Trophoblast cell (in vitro differentiated cells and primary cell): Measurements from ENCODE around the gene SAP25.

Experiments used
- DNase-seq, 2 donors: peaks; one replicate each; pipeline ENCODE4 v3.0.0-alpha.2; 2016
- H2AFZ ChIP-seq: 2 replicates; pipeline ENCODE4 v1.6.1; 2013; ENCODE audit warnings: low read length, moderate library complexity, mild to moderate bottlenecking; ENCODE audit not compliant: insufficient read depth, poor library complexity
- H2AK5ac ChIP-seq: 2 replicates; pipeline ENCODE4 v1.6.1; 2013; ENCODE audit warnings: mild to moderate bottlenecking, low read length
- H2BK120ac ChIP-seq: 2 replicates; pipeline ENCODE4 v1.6.1; 2013; ENCODE audit warnings: low read length, mild to moderate bottlenecking, moderate library complexity; ENCODE audit not compliant: insufficient read depth, poor library complexity
- H2BK12ac ChIP-seq: 2 replicates; pipeline ENCODE4 v1.6.1; 2013; ENCODE audit warnings: mild to moderate bottlenecking, low read length, moderate library complexity
- H2BK5ac ChIP-seq: 2 replicates; pipeline ENCODE4 v1.6.1; 2013; ENCODE audit warnings: low read length, low read depth, moderate library complexity, mild to moderate bottlenecking; ENCODE audit not compliant: poor library complexity
- H3K14ac ChIP-seq: 2 replicates; pipeline ENCODE4 v1.6.1; 2013; ENCODE audit warnings: mild to moderate bottlenecking, low read length
- H3K18ac ChIP-seq: 2 replicates; pipeline ENCODE4 v1.6.1; 2013; ENCODE audit warnings: mild to moderate bottlenecking, low read length
- H3K23ac ChIP-seq: 2 replicates; pipeline ENCODE4 v1.6.1; 2013; ENCODE audit warnings: low read length
- H3K27ac ChIP-seq: 2 replicates; pipeline ENCODE4 v1.5.1; 2013; ENCODE audit warnings: low read depth, mild to moderate bottlenecking, inconsistent platforms, low read length, moderate library complexity
- H3K27me3 ChIP-seq: 2 replicates; pipeline ENCODE4 v1.6.1; 2013; ENCODE audit warnings: inconsistent platforms, mild to moderate bottlenecking, low read length, moderate library complexity; ENCODE audit not compliant: insufficient read depth
- H3K36me3 ChIP-seq, 2 experiments: 1 replicate in 1 of 2; 2 replicates in 1 of 2; pipeline ENCODE4 v1.6.1; 2013; ENCODE audit warnings: low read length in 2 of 2, mild to moderate bottlenecking in 2 of 2, moderate library complexity in 1 of 2; ENCODE audit not compliant: insufficient read depth in 2 of 2, control insufficient read depth in 1 of 2
- H3K4ac ChIP-seq: 2 replicates; pipeline ENCODE4 v1.6.1; 2013; ENCODE audit warnings: low read depth, mild to moderate bottlenecking, low read length, moderate library complexity
- H3K4me1 ChIP-seq, 2 experiments: 1 replicate in 1 of 2; 2 replicates in 1 of 2; pipeline ENCODE4 v1.6.1; 2013; ENCODE audit warnings: low read length in 2 of 2, mild to moderate bottlenecking in 2 of 2, moderate library complexity in 1 of 2; ENCODE audit not compliant: insufficient read depth in 2 of 2, control insufficient read depth in 1 of 2
- H3K4me2 ChIP-seq: 2 replicates; pipeline ENCODE4 v1.6.1; 2013; ENCODE audit warnings: inconsistent platforms, mild to moderate bottlenecking, low read length, moderate library complexity
- H3K4me3 ChIP-seq: 2 replicates; pipeline ENCODE4 v1.5.1; 2013; ENCODE audit warnings: mild to moderate bottlenecking, low read depth, low read length, inconsistent platforms
- H3K79me1 ChIP-seq: one replicate; pipeline ENCODE4 v1.6.1; 2013; ENCODE audit warnings: low read length
- H3K79me2 ChIP-seq: 2 replicates; pipeline ENCODE4 v1.6.1; 2013; ENCODE audit warnings: low read length, mild to moderate bottlenecking; ENCODE audit not compliant: control insufficient read depth, insufficient read depth, poor library complexity
- H3K9ac ChIP-seq: 2 replicates; pipeline ENCODE4 v1.6.1; 2013; ENCODE audit warnings: mild to moderate bottlenecking, low read length
- H3K9me3 ChIP-seq: 2 replicates; pipeline ENCODE4 v1.6.1; 2013; ENCODE audit warnings: low read depth, mild to moderate bottlenecking, control low read depth, inconsistent platforms, low read length; ENCODE audit not compliant: insufficient read depth
- H4K12ac ChIP-seq: 2 replicates; pipeline ENCODE4 v1.6.1; 2013; ENCODE audit warnings: low read depth, mild to moderate bottlenecking, low read length, moderate library complexity
- H4K8ac ChIP-seq: 2 replicates; pipeline ENCODE4 v1.6.1; 2013; ENCODE audit warnings: low read depth, mild to moderate bottlenecking, low read length, moderate library complexity
- H4K91ac ChIP-seq: one replicate; pipeline ENCODE4 v1.6.1; 2013; ENCODE audit warnings: low read depth, mild to moderate bottlenecking, low read length, moderate library complexity
- WGBS: extraction: QIAGEN DNeasy Blood & Tissue Kit; methylation state at CpG from one replicate; pipeline ENCODE4 v1.1.7; 2013; ENCODE audit warnings: missing lambda C conversion rate; ENCODE audit not compliant: insufficient read length, insufficient coverage; ENCODE audit errors: extremely low coverage; 5-methylcytosine and 5-hydroxymethylcytosine counted together

SAP25 gene

GRCh38 chr7:100562195-100563099 is 11.3 kb downstream of the SAP25 start:
- Histone ChIP-seq H2AFZ (no peak overlapping the region), H3K14ac (no peak overlapping the region), H2BK12ac (no peak overlapping the region), H4K8ac (no peak overlapping the region), H3K9ac (no peak overlapping the region), H3K18ac (no peak overlapping the region), H3K4me1 (peaks cover 8 to 15% of the 10 kb centered on the region in 2 experiments), H3K79me1 (no peaks in the 10 kb centered on the region), H2BK120ac (no peak overlapping the region), H3K27me3 (no peaks in the 10 kb centered on the region), H3K9me3 (no peaks in the 10 kb centered on the region), H3K36me3 (peaks cover 2 to 3% of the 10 kb centered on the region in 2 experiments), H3K23ac (no peak overlapping the region), H3K4me2 (no peak overlapping the region), H4K12ac (no peak overlapping the region), H4K91ac (no peak overlapping the region), H3K79me2 (no peaks in the 10 kb centered on the region), H3K4me3 (no peak overlapping the region), H2AK5ac (no peak overlapping the region), H3K27ac (no peak overlapping the region), H2BK5ac (no peak overlapping the region), H3K4ac (no peak overlapping the region)
- WGBS = no CpG with 5 or more reads among the region's 26 CpGs
- no peak for DNase-seq

- WGBS = no CpG with 5 or more reads among the region's 12 CpGs
- H4K12ac ChIP-seq = no peak overlapping the region
- no peak overlapping the region for H2BK120ac ChIP-seq
- H4K8ac ChIP-seq = no peak overlapping the region
- no peaks in the 10 kb centered on the region for H3K79me2 ChIP-seq
- no peaks in the 10 kb centered on the region for H3K27me3 ChIP-seq
- H3K4ac ChIP-seq = no peak overlapping the region
- H2BK5ac ChIP-seq = no peak overlapping the region
- no peak overlapping the region for H4K91ac ChIP-seq
- H3K23ac ChIP-seq = no peak overlapping the region
- H2BK12ac ChIP-seq = no peak overlapping the region
- no peak overlapping the region for H3K9ac ChIP-seq
- no peak overlapping the region for H3K14ac ChIP-seq
- peaks cover 8 to 15% of the 10 kb centered on the region in 2 experiments for H3K4me1 ChIP-seq
- no peak overlapping the region for H2AK5ac ChIP-seq
- H3K9me3 ChIP-seq = no peaks in the 10 kb centered on the region
- H2AFZ ChIP-seq = no peak overlapping the region
- H3K36me3 ChIP-seq = peaks cover 2 to 3% of the 10 kb centered on the region in 2 experiments
- DNase-seq = peak; percentile 79 to 93
- no peaks in the 10 kb centered on the region for H3K79me1 ChIP-seq
- no peak overlapping the region for H3K4me3 ChIP-seq
- no peak overlapping the region for H3K4me2 ChIP-seq
- no peak overlapping the region for H3K27ac ChIP-seq
- H3K18ac ChIP-seq = no peak overlapping the region
These were observed 12.1 kb downstream of the SAP25 start for GRCh38 chr7:100561491-100562194.

GRCh38 chr7:100559127-100559526 is 14.6 kb downstream of the SAP25 start:
- H2BK12ac ChIP-seq = no peak overlapping the region
- H4K91ac ChIP-seq = no peak overlapping the region
- no peak overlapping the region for H3K4ac ChIP-seq
- H3K23ac ChIP-seq = no peak overlapping the region
- no peak overlapping the region for H3K14ac ChIP-seq
- no peak overlapping the region for H4K12ac ChIP-seq
- H2BK5ac ChIP-seq = no peak overlapping the region
- no peak overlapping the region for H3K18ac ChIP-seq
- peaks cover 5 to 10% of the 10 kb centered on the region in 2 experiments for H3K36me3 ChIP-seq
- H2AFZ ChIP-seq = no peak overlapping the region
- no peak overlapping the region for H2BK120ac ChIP-seq
- no CpG with 5 or more reads among the region's 4 CpGs for WGBS
- no peak overlapping the region for H4K8ac ChIP-seq
- no peaks in the 10 kb centered on the region for H3K27me3 ChIP-seq
- no peaks in the 10 kb centered on the region for H3K79me2 ChIP-seq
- H3K9ac ChIP-seq = no peak overlapping the region
- no peak overlapping the region for H3K4me2 ChIP-seq
- H3K9me3 ChIP-seq = no peaks in the 10 kb centered on the region
- no peak overlapping the region for H3K27ac ChIP-seq
- H3K4me1 ChIP-seq = peaks cover under 1 to 2% of the 10 kb centered on the region in 2 experiments
- H3K79me1 ChIP-seq = no peaks in the 10 kb centered on the region
- DNase-seq = no peak
- no peak overlapping the region for H3K4me3 ChIP-seq
- H2AK5ac ChIP-seq = no peak overlapping the region

GRCh38 chr7:100556541-100556940 is 17.2 kb downstream of the SAP25 start:
- no peak overlapping the region for H2AFZ ChIP-seq
- H3K9me3 ChIP-seq = no peaks in the 10 kb centered on the region
- H3K27me3 ChIP-seq = no peaks in the 10 kb centered on the region
- no peak overlapping the region for H2BK120ac ChIP-seq
- H3K23ac ChIP-seq = no peak overlapping the region
- H3K4ac ChIP-seq = no peak overlapping the region
- no peak for DNase-seq
- no peak overlapping the region for H3K4me2 ChIP-seq
- no CpG with 5 or more reads among the region's 4 CpGs for WGBS
- H2BK5ac ChIP-seq = no peak overlapping the region
- no peak overlapping the region for H4K12ac ChIP-seq
- peaks cover 3 to 5% of the 10 kb centered on the region in 2 experiments for H3K4me1 ChIP-seq
- H3K14ac ChIP-seq = no peak overlapping the region
- H2BK12ac ChIP-seq = no peak overlapping the region
- H3K4me3 ChIP-seq = no peak overlapping the region
- no peaks in the 10 kb centered on the region for H3K79me1 ChIP-seq
- H4K8ac ChIP-seq = no peak overlapping the region
- no peak overlapping the region for H3K27ac ChIP-seq
- H3K18ac ChIP-seq = no peak overlapping the region
- peaks cover 3 to 8% of the 10 kb centered on the region in 2 experiments for H3K36me3 ChIP-seq
- no peak overlapping the region for H4K91ac ChIP-seq
- no peak overlapping the region for H3K9ac ChIP-seq
- no peak overlapping the region for H2AK5ac ChIP-seq
- H3K79me2 ChIP-seq = no peaks in the 10 kb centered on the region
